ENCODE measurements around the gene TMEM43.

TMEM43 gene

GRCh38 chr3:14152963-14153355 lies 28.1 kb downstream of the TMEM43 start:
- no peak for DNase-seq

DNA sequence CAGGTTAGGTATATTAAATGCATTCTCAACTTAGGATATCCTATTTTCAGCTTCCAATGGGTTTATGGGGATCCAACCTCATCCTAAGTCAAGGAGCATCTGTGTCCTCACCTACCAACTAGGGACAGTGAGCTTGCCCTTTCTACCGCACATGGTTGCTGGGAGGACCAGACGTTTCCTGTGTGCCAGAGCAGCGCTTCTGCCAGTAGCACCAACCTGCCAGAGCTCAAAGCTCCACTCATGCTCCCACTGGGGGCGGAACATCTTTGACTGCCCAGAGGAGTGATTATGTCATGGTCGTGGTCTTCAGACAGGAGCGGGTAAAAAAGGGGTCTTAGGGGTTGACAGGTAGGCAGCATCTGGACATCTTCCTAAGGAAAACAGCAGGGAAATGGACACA lies 28.8 kb downstream of the TMEM43 start:
- DNase-seq = no peak

- no peak for DNase-seq
These were observed 29.4 kb downstream of the TMEM43 start for GRCh38 chr3:14154276-14154675.

DNA sequence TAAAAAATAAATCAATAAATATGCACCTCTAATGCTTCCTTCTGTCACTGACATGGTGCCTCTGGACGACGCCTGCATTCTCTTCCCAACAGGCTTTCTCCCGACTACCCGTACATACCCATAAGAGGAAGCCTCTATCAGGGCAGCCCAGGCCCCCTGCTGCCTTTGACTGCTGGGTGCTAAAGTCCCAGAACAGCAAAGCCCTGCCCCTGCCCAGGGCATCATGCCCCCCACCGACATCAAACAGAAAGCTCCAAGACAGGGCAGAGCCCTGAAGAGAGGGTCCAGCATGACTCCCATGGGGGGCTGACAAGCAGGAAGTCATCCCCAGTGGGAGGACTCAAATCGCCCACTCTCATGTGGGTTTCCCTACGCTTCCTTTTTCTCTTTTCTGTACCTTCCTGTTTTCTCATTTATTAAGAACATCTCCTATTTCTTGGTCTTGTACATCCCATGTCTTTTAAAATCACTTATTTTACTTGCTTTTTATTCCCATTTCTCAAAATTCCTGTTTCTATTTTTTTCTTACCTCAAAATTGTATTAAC lies 30.1 kb downstream of the TMEM43 start:
- DNase-seq = no peak

DNA sequence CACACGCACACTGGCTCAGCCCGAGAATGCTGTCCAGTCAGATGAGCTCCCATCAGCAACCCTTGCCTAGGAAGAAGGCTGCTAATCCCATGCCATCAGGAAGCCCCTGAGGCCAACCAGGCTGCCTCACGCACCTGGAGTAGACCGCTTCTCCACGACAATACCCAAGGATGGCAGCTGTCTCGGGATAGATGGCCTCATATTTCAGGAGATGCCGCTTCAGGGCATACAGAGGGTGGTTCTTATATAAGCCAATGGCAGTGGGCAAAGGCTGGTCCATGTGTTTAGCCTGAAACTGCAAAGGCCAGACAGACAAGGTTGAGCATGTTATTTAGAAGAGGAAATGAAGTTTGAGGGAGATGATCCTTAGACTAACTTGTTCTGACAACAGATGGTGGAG lies 31.3 kb downstream of the TMEM43 start:
- no peak for DNase-seq

GRCh38 chr3:14156843-14157561 lies 32.1 kb downstream of the TMEM43 start:
- DNase-seq = no peak

DNA sequence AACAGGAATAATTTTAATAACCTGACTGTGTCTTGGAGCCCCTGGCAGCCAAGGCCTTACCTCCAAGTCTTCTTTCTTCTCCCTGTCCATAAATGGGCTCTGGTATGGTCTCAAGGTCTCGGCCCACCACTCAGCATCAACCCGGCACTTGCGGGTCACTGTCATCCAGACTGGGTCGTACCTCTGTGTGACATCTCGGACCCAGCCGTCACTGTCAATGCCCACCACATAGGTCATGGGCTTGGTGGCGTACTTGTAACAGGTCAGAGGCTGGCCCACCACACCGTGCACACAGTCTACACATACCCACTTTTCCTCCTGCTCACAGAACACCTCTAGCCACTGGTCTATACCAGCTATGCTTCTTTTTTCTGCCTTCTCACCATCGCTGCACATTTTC lies 33.1 kb downstream of the TMEM43 start:
- DNase-seq = no peak

DNA sequence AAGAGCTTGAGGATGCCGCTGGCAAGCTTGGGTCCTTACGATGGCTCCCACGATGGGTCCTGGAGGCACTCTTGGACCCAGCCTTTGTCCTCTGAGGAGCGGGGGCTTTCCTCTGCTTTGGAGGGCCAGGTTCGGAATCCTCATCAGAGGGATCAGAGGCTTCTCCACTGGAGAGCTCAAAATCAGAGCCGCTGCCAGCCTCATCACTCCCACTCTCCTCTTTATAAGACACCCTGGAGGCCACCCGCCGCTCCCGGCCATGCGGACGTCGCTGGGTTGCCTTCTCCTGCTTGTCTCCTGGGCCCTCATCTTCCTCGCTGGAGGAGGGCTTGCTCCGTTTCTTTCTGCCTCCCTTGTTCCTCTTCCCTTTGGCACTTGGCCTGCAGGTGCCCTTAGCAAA lies 33.5 kb downstream of the TMEM43 start:
- no peak for DNase-seq

DNA sequence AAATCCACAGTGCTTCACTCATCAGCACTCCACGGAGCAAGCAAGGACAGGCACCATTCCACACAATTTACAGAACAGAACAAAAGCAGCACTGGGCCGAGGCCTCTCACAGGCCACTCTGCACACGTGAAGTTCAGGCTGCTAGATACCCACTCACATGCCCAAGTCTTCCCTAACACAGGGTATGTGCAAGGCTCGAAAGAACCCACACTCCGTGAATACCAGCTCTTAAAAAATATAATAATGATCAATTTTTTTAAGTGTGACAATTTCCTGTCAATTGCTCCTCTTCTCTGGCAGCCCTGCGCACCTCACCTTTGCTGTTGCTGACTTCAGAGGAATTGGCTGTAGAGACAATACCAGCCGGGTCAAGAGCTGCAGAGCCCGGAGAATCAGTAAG lies 34.6 kb downstream of the TMEM43 start:
- no peak for DNase-seq

DNA sequence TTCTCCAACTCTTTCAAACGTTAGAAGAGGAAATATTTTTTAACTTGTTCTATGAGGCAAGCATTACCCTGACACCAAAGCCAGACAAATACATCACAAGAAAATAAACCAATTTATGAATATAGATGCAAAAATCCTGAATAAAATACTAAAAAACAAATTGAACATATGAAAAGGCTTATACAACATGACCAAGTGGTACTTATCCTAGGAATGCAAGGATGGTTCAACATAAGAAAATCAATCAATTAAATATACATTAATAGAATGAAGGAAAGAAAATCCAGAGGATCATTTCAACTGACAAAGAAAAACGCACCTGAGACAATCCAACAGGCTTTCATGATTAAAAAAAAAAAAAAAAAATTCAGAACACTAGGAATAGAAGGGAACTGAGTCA lies 36.4 kb downstream of the TMEM43 start:
- DNase-seq = no peak

DNA sequence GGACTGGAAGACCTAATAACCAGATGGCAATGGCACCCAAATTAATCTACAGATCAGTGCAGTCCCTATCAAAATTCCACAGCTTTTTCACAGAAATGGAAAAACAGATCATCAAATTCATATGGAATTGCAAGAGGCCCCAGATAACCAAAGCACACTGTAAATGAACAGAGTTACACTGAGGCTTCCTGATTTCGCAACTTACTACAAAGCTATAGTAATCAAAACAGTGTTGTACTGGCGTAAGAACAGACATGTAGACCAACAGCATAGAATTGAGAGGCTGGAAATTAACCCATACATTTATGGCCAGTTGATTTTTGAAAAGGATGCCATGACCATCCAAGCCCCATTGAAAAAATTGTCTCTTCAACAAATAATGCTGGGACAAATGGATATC lies 37.3 kb downstream of the TMEM43 start:
- DNase-seq = no peak

- DNase-seq = no peak
These were observed 42.2 kb downstream of the TMEM43 start for GRCh38 chr3:14166877-14167603.

GRCh38 chr3:14169435-14169834 lies 44.6 kb downstream of the TMEM43 start:
- DNase-seq = no peak

DNA sequence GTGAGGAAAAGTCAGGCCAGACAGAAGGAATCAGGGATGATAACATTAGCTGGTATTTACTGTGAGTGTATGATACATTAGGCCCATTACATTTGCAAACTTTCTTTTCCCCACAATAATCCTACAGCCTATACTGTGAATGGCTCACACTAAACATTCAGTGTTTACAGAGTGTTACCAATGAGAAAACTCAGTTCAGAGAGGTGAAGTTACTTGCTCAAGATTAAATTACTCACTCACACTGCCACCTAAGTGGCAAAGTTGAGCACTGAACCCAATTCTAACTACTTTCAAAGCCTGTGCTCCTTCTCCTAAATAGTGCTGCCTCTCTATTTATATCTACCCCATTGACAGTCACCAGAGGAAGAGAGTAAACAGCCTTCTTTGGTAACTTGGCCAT lies 45.0 kb downstream of the TMEM43 start:
- DNase-seq = no peak

GRCh38 chr3:14170531-14171159 lies 45.8 kb downstream of the TMEM43 start:
- no peak for DNase-seq

- no peak for DNase-seq
These were observed 47.6 kb downstream of the TMEM43 start for GRCh38 chr3:14172496-14172895.

DNA sequence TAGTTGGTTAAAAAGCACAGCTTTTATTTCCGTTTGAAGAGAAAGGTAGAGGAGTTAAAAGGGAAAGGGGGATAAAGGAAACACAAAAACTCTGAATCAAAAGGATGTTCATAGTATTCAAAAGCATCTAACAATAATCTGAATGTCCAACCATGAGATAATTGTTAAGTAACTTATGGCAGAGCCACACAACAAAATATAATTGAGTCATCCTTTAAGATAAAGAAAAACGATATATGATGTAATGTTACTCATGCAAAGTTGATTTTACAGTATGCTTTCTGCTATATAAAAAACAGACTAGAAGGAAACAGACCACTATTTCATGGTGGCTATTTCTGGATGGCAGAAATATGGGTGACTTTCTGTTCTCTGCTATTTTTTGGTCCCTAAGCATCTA lies 49.6 kb downstream of the TMEM43 start:
- DNase-seq = no peak

GRCh38 chr3:14175383-14176037 lies 50.7 kb downstream of the TMEM43 start:
- DNase-seq = peak; percentile 41

DNA sequence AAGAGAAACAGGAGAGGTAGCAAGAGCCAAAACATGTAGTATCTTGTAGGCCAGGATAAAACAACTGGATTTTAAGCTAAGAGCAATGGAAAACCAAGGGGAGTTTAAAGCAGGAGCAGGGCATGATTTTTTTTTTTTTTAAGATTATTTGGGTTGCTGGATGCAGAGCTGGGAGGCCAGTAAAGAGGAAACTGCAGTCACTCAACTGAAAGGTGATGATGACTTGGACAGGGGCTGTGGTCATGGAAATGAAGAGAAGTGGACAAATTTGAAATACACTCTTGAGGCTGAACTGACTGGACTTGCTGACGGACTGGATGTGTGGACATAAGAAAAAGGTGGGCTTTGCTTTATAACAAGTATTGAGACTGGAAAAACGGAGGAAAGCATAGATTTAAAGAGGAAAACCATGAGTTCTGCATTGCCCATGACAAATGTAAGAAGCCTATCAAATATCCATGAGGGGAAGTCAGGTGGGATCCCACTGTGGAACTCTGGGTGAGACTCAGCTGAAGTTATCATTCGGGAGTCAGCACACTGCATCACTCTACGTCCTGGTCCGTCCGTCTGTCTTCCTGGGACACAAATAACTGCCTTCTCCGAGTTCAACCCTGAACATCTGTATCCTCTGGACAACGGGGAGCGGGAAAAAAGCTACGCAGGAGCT lies 52.9 kb downstream of the TMEM43 start:
- DNase-seq = no peak

GRCh38 chr3:14178247-14179113 lies 53.6 kb downstream of the TMEM43 start, which contains the start of the genes LSM3 and XPC:
Gene LSM3, plus strand, starts transcription at chr3:14178817. Its CDS starts 44 bp downstream, at chr3:14178861.
Gene XPC, minus strand, starts transcription at chr3:14178601. Its CDS starts 33 bp downstream, at chr3:14178568.
- peak; percentile 97 for DNase-seq

DNA sequence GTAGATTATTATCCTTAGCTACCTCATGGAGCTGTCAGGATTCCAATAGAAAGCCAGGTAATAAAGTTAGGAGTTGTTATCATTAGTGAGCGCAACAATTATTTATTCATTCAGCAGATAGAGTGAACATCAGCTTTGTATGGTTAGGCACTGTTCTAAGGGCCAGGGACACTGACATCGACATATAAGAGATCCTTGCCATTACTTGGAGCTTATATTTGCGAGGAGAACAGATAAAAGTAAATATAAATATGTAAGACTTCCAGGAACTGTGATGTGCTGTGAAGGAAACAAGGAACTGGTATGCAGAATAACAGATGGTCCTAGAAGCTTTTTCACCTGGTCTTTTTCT lies 54.2 kb downstream of the TMEM43 start:
- no peak for DNase-seq

DNA sequence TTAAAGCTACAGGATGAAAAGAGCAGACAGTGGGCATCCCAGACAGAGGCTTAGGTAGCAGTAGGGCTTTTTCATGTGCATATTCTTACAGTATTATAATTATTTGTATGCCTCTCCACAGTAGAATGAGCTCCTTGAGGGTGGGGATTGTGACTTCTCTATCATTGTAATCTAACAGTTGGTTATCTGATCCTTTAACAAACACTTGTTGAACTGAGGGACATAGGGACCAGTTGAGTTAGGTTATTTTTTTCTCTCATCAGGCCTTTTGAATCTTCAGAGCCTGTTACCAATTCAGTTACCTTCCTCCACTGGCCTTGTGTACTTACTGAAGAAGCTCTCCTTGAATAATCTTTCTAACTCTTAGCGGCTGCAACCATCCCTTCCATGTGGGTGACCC lies 54.9 kb downstream of the TMEM43 start:
- DNase-seq = no peak
